Memory B cell (primary cell): Measurements from ENCODE around the gene TMEM225B.
"Not testable (repeated sequence)": the region's sequence is repeated elsewhere in the genome, so short reads cannot be mapped to it uniquely, and the experiment has no call there.

Experiments used
- ATAC-seq: fragments of 150-1000 bp; cut with Tn5 transposase; 2 replicates; pipeline ENCODE4 v1.10.0; 2021; ENCODE audit warnings: low read depth, mild to moderate bottlenecking, moderate library complexity
- DNase-seq, 2 donors: peaks; one replicate each; pipeline ENCODE4 v3.0.0; 2022; ENCODE audit warnings: low spot score in 2 of 2
- H3K27ac Mint-ChIP-seq: one replicate; pipeline ENCODE4 v1.8.0; 2022; ENCODE audit warnings: mild to moderate bottlenecking, moderate library complexity, mixed read lengths
- H3K27me3 Mint-ChIP-seq: one replicate; pipeline ENCODE4 v1.8.0; 2022; ENCODE audit warnings: mixed read lengths
- H3K36me3 Mint-ChIP-seq: one replicate; pipeline ENCODE4 v1.8.0; 2022; ENCODE audit warnings: mild to moderate bottlenecking, mixed read lengths
- H3K4me1 Mint-ChIP-seq: one replicate; pipeline ENCODE4 v1.8.0; 2022; ENCODE audit warnings: mixed read lengths
- H3K4me3 Mint-ChIP-seq: one replicate; pipeline ENCODE4 v1.8.0; 2022; ENCODE audit warnings: mild to moderate bottlenecking, moderate library complexity, mixed read lengths
- H3K9me3 Mint-ChIP-seq: one replicate; pipeline ENCODE4 v1.8.0; 2022; ENCODE audit warnings: mixed read lengths

Gene TMEM225B

GRCh38 chr7:99642027-99642426 is 44.0 kb downstream of the TMEM225B start:
- H3K27ac Mint-ChIP-seq, result no peak overlapping the region
- peaks cover 28% of the 10 kb centered on the region for H3K36me3 Mint-ChIP-seq
- H3K27me3 Mint-ChIP-seq, result no peaks in the 10 kb centered on the region
- H3K4me1 Mint-ChIP-seq, result no peaks in the 10 kb centered on the region
- DNase-seq, result no peak
- ATAC-seq, result no peak
- no peak overlapping the region for H3K4me3 Mint-ChIP-seq
- peaks cover 2% of the 10 kb centered on the region for H3K9me3 Mint-ChIP-seq

- H3K4me3 Mint-ChIP-seq, result no peak overlapping the region
Measured at GRCh38 chr7:99643464-99643863, 45.4 kb downstream of the TMEM225B start.

GRCh38 chr7:99644431-99644830 is 46.4 kb downstream of the TMEM225B start:
- Mint-ChIP-seq H3K27ac (no peak overlapping the region), H3K36me3 (peaks cover 34% of the 10 kb centered on the region), H3K4me3 (no peak overlapping the region), H3K9me3 (peaks cover 2% of the 10 kb centered on the region), H3K4me1 (no peaks in the 10 kb centered on the region), H3K27me3 (no peaks in the 10 kb centered on the region)
- DNase-seq (no peak), ATAC-seq (no peak)

More at GRCh38 chr7:99643464-99643863, 45.4 kb downstream of the TMEM225B start:
- peaks cover 2% of the 10 kb centered on the region for H3K9me3 Mint-ChIP-seq
- no peak overlapping the region for H3K27ac Mint-ChIP-seq
- no peaks in the 10 kb centered on the region for H3K27me3 Mint-ChIP-seq
- peaks cover 34% of the 10 kb centered on the region for H3K36me3 Mint-ChIP-seq
- H3K4me1 Mint-ChIP-seq, result no peaks in the 10 kb centered on the region
- no peak for DNase-seq
- ATAC-seq, result no peak

GRCh38 chr7:99645590-99645989 is 47.5 kb downstream of the TMEM225B start:
- Mint-ChIP-seq H3K27me3 (no peaks in the 10 kb centered on the region), H3K36me3 (peaks cover 35% of the 10 kb centered on the region), H3K4me3 (no peak overlapping the region), H3K9me3 (peaks cover 2% of the 10 kb centered on the region), H3K4me1 (peaks cover 1% of the 10 kb centered on the region), H3K27ac (no peak overlapping the region)
- DNase-seq (no peak), ATAC-seq (no peak)

- Mint-ChIP-seq H3K36me3 (peaks cover 37% of the 10 kb centered on the region), H3K4me1 (peaks cover 4% of the 10 kb centered on the region), H3K4me3 (no peak overlapping the region), H3K9me3 (peaks cover 3% of the 10 kb centered on the region), H3K27me3 (no peaks in the 10 kb centered on the region), H3K27ac (no peak overlapping the region)
- no peak for ATAC-seq
- DNase-seq, result no peak
Measured at GRCh38 chr7:99648843-99649242, 50.8 kb downstream of the TMEM225B start.

- Mint-ChIP-seq H3K27me3 (no peaks in the 10 kb centered on the region), H3K4me1 (peaks cover 7% of the 10 kb centered on the region), H3K27ac (no peak overlapping the region)
Measured at GRCh38 chr7:99651290-99651689, 53.2 kb downstream of the TMEM225B start.

GRCh38 chr7:99652671-99653070 is 54.6 kb downstream of the TMEM225B start:
- H3K27me3 Mint-ChIP-seq, result no peaks in the 10 kb centered on the region
- H3K9me3 Mint-ChIP-seq, result peaks cover 1% of the 10 kb centered on the region
- H3K27ac Mint-ChIP-seq, result no peak overlapping the region
- no peak overlapping the region for H3K4me3 Mint-ChIP-seq
- DNase-seq (no peak), ATAC-seq (no peak)
- H3K36me3 Mint-ChIP-seq, result peaks cover 27% of the 10 kb centered on the region
- peaks cover 7% of the 10 kb centered on the region for H3K4me1 Mint-ChIP-seq

More at GRCh38 chr7:99651290-99651689, 53.2 kb downstream of the TMEM225B start:
- DNase-seq (no peak), ATAC-seq (no peak)
- peaks cover 29% of the 10 kb centered on the region for H3K36me3 Mint-ChIP-seq
- no peak overlapping the region for H3K4me3 Mint-ChIP-seq
- H3K9me3 Mint-ChIP-seq, result peaks cover 1% of the 10 kb centered on the region

GRCh38 chr7:99653269-99653668 is 55.2 kb downstream of the TMEM225B start:
- DNase-seq, result not testable (repeated sequence)

GRCh38 chr7:99653754-99654153 is 55.7 kb downstream of the TMEM225B start:
- peaks cover 1% of the 10 kb centered on the region for H3K9me3 Mint-ChIP-seq
- H3K36me3 Mint-ChIP-seq, result peaks cover 27% of the 10 kb centered on the region
- no peak overlapping the region for H3K4me3 Mint-ChIP-seq
- no peak overlapping the region for H3K27ac Mint-ChIP-seq
- no peak for ATAC-seq
- H3K4me1 Mint-ChIP-seq, result peaks cover 7% of the 10 kb centered on the region
- no peaks in the 10 kb centered on the region for H3K27me3 Mint-ChIP-seq
- DNase-seq, result no peak

More at GRCh38 chr7:99653269-99653668, 55.2 kb downstream of the TMEM225B start:
- H3K4me1 Mint-ChIP-seq, H3K4me3 Mint-ChIP-seq, H3K27me3 Mint-ChIP-seq, ATAC-seq, H3K27ac Mint-ChIP-seq, H3K9me3 Mint-ChIP-seq: not testable (repeated sequence)
- H3K36me3 Mint-ChIP-seq, result peaks cover 24% of the 10 kb centered on the region

- DNase-seq, H3K27me3 Mint-ChIP-seq, H3K9me3 Mint-ChIP-seq, ATAC-seq, H3K4me1 Mint-ChIP-seq, H3K4me3 Mint-ChIP-seq, H3K27ac Mint-ChIP-seq: not testable (repeated sequence)
- H3K36me3 Mint-ChIP-seq, result peaks cover 31% of the 10 kb centered on the region
Measured at GRCh38 chr7:99654626-99655025, 56.6 kb downstream of the TMEM225B start.

- not testable (repeated sequence) for H3K4me3 Mint-ChIP-seq, ATAC-seq, H3K4me1 Mint-ChIP-seq, DNase-seq, H3K27me3 Mint-ChIP-seq, H3K9me3 Mint-ChIP-seq, H3K27ac Mint-ChIP-seq
- H3K36me3 Mint-ChIP-seq, result peaks cover 34% of the 10 kb centered on the region
Measured at GRCh38 chr7:99657879-99658278, 59.8 kb downstream of the TMEM225B start.
